Bronchial epithelial cell (primary cell): Measurements from ENCODE around the gene ITGA2B. TPM values are rescaled to one million over a fixed set of nuclear protein-coding genes. Genes with fewer than 3 reads are reported as not detected.

ENCODE experiments used
- DNase-seq: peaks from one replicate; pipeline ENCODE4 v3.0.0-alpha.2; 2010; ENCODE audit warnings: low read depth
- FAIRE-seq: peaks from 2 replicates; lab custom pipeline; 2011; peaks lifted over from hg19 to GRCh38; lab: Jason Lieb, UNC
- H3K27me3 ChIP-seq: 2 replicates; pipeline ENCODE4 v1.5.1; 2011; ENCODE audit warnings: low read length; ENCODE audit not compliant: control insufficient read depth, insufficient read depth
- H3K36me3 ChIP-seq: 2 replicates; pipeline ENCODE4 v1.5.1; 2011; ENCODE audit warnings: low read length; ENCODE audit not compliant: control insufficient read depth, insufficient read depth
- H3K4me3 ChIP-seq: 2 replicates; pipeline ENCODE4 v1.5.1; 2011; ENCODE audit warnings: mild to moderate bottlenecking, low read depth, low read length, control low read depth
- total RNA-seq: library from RNA; depleted of rRNA; stranded (reverse); fragments of >200 nt; gene quantifications from 2 replicates; pipeline ENCODE4 v1.2.1, GENCODE V29; 2014
- TF ChIP-seq, protein P1 (sequence below): IDR thresholded peaks from 2 replicates; pipeline ENCODE4 v1.5.1; 2011; ENCODE audit warnings: mild to moderate bottlenecking, moderate library complexity, low read length, control low read depth, inconsistent platforms; ENCODE audit not compliant: insufficient read depth, severe bottlenecking

Gene ITGA2B
- total RNA-seq, 1 donor from 2014 or later: not detected

DNA sequence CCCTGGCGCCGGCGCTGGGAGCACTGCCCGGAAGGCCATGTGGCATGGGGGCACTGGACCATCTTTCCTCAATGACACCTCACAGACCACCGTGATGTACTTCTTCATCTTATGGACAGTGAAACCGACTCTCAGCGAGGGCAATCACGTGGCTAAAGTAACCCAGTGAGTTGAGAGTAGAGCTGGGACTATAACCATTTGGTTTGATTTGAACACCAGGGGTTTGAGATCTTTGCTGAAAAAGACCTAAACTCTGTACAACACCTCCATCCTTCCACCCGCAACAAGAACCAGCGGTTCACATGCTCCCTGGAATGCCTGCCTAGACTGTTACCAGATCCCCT, 3.3 kb downstream of the ITGA2B start:
- TF ChIP-seq, protein P1, sequence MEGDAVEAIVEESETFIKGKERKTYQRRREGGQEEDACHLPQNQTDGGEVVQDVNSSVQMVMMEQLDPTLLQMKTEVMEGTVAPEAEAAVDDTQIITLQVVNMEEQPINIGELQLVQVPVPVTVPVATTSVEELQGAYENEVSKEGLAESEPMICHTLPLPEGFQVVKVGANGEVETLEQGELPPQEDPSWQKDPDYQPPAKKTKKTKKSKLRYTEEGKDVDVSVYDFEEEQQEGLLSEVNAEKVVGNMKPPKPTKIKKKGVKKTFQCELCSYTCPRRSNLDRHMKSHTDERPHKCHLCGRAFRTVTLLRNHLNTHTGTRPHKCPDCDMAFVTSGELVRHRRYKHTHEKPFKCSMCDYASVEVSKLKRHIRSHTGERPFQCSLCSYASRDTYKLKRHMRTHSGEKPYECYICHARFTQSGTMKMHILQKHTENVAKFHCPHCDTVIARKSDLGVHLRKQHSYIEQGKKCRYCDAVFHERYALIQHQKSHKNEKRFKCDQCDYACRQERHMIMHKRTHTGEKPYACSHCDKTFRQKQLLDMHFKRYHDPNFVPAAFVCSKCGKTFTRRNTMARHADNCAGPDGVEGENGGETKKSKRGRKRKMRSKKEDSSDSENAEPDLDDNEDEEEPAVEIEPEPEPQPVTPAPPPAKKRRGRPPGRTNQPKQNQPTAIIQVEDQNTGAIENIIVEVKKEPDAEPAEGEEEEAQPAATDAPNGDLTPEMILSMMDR: no peak
- peaks cover 8% of the 10 kb centered on the region for H3K27me3 ChIP-seq
- H3K36me3 ChIP-seq: no peaks in the 10 kb centered on the region
- peak overlapping the region; percentile 47 for H3K4me3 ChIP-seq
- no peak for FAIRE-seq
- no peak for DNase-seq

DNA sequence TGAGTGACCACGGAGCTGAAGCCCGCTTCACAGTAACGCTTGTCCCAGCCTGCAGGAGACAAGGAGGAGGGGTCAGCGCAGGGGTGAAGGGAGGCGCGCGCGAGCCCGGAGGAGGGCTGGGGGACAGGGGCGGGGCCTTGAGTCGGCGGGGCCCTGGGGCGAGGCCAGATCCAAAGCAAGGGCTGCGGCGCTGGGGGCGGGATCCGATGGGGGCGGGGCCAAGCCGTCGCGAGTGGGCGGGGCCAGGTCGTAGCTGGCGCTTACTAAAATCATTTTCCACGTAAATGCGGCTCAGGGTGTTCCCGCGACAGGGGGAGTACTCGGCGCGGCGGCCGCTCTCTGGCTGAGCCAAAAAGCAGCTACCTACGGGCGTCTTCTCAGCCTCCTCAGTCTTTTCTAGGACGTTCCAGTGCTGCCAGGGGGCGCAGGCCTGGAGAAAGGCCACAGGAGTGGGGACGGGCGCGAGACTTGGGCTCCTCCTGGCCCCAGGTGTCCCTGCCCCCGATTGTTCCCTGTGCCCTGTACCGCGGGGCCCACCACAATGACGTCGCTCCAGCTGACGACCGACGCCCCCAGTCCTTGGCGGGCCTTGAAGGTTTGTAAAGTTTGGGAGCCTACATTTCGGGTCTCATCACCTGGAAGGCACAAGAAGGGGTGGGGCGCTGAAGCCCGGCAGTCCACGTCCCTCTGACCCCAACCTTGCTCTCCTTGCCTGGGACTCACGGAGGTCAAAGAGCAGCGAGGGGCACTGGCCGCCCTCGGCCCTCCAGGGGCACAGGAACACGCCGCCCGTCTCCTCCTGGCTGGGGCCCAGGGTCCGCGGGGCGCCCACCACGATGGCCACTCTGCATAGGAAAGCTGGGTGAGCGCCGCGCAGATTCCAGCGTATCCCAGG, 3.9 kb downstream of the ITGA2B start:
- H3K36me3 ChIP-seq: no peaks in the 10 kb centered on the region
- no peak for FAIRE-seq

DNA sequence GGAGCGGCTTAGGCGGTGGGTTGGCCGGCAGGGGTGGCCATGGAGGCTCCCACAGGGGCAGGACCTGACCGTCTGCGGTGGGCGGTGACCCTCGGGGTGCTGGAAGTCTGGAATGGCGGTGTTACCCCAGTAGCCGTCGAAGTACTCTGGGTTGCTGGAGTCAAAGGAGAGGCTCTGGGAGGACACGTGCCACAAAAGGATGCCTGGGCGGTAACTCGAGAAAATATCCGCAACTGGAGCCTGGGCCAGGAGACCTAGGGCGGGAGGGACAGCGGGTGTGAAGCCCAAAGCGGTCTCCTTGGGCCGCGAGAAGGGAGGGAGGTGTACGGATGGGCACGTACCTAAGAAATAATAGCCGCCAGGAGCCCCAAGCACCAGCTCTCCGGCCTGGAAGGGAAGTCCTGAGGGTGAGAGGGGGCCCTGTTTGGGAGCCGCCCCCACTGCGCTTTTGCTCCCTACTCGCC, 4.6 kb downstream of the ITGA2B start:
- TF ChIP-seq, protein P1: no peak
- FAIRE-seq: no peak

More for the DNA sequence above, 3.9 kb downstream of the ITGA2B start:
- Histone ChIP-seq H3K27me3 (peaks cover 8% of the 10 kb centered on the region), H3K4me3 (peak overlapping the region; percentile 47)
- TF ChIP-seq, protein P1: peak; percentile 6
- DNase-seq: peak; percentile 58

DNA sequence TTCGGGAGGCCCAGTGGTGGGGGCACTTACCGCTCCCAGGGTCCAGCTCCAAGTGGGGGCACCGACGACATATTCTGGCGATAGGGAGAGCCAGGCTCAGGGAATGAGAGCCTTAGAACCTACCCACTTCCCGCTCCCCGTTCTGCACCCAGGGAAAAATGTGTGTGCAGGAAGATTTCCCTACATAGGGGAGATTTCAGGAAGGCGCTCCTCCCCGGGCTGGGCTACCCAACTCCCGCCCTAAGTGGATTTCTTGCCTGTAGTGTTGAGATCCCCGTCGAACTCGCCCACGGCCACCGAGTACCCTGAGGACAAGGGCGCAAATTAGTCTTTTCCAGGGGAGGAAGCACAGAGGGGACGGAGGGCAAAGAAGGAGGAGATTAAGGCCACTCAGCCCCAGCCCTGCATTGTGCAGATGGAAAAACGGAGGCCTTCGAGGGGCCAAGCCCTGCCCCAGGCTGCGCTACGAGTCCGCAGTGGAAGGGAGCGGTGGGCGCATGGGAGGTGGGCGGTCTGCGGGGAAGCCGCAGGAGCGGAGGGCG, 5.1 kb downstream of the ITGA2B start:
- no peak for FAIRE-seq
- Histone ChIP-seq H3K4me3 (no peak overlapping the region), H3K27me3 (peaks cover 8% of the 10 kb centered on the region), H3K36me3 (no peaks in the 10 kb centered on the region)
- DNase-seq: no peak
- TF ChIP-seq, protein P1: no peak

More for the DNA sequence above, 4.6 kb downstream of the ITGA2B start:
- Histone ChIP-seq H3K36me3 (no peaks in the 10 kb centered on the region), H3K27me3 (peaks cover 8% of the 10 kb centered on the region), H3K4me3 (peak overlapping the region; percentile 47)
- no peak for DNase-seq

DNA sequence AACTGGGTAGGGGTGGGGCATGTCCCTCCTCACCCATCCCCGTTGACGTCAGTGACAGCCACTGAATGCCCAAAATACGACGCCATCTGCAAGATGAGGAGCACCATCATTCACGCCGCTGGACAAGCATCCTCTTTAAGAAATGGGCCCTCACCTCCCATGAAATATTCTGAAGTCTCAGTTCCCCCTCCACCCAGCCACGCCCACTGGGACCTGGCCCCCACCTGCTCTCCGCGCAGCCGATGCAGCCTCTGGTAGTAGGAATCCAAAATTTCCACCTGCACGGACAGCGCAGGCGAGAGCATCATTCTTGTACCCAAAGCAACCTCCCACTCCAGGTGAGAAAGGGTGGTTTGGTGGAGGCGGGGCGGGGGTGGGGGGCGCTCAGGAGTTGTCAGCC, 5.6 kb downstream of the ITGA2B start:
- no peak for DNase-seq
- TF ChIP-seq, protein P1: no peak

More for the DNA sequence above, 5.6 kb downstream of the ITGA2B start:
- FAIRE-seq: peak; percentile 55
- Histone ChIP-seq H3K4me3 (no peak overlapping the region), H3K36me3 (no peaks in the 10 kb centered on the region), H3K27me3 (peaks cover 8% of the 10 kb centered on the region)
